ENCODE measurements around the gene KIAA1671.

Gene KIAA1671

DNA sequence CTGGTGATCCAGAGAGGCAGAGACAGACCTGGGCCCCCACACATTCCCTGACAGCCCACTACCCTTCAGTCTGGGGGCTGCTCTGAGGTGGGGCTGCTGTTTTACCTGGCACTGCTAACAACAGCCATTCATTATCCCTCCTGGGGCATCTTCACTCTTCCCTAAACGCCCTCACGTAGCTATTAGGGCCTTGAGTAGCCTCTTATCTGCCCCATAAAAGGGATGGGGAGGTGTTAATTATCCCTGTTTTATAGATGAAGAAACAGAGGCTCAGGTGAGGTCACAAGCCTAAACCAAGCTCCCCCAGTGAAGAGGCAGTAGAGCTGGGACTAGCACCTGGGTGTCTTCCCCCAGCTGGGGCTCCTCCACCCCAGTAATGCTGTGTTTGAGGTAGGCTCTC is 79.5 kb downstream of the KIAA1671 start:
- in situ Hi-C loops (cut with MboI; ENCODE audit: low sequenced_read_pairs) = no loop called here

DNA sequence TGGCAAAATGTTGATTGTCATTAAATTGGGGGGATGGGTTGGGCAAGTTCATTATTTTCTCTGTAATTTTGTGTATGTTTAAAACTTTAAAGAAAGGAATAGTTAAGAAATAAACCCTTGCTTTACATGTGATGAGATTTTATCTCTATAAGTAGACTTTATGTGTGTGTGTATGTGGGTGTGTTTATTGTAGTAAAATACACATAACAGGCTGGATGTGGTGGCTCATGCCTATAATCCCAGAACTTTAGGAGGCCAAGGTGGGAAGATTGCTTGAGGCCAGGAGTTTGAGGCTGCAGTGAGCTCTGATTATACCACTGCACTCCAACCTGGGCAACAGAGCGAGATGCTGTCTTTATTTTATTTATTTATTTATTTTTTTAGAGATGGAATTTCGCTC is 83.2 kb downstream of the KIAA1671 start:
- in situ Hi-C loops (cut with MboI; ENCODE audit: low sequenced_read_pairs) = no loop called here

DNA sequence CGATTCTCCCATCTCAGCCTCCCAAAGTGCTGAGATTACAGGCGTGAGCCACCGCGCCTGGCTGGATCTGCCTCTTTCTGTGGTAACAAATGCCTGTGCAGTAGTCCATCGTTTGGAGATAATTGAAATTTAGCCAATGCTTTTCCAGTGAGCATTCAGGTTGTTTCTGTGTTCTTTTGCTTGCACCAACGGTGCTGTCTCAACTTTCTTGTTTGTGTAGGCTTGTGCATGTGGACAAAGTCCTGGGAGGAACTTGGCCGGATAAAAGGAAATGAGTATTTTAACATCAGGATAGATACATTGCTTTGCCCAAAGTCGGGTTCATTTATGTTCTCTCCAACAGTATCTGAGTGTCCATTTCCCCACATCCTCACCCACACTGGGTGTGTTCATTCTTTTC is 85.7 kb downstream of the KIAA1671 start:
- in situ Hi-C loops (cut with MboI; ENCODE audit: low sequenced_read_pairs) = no loop called here

DNA sequence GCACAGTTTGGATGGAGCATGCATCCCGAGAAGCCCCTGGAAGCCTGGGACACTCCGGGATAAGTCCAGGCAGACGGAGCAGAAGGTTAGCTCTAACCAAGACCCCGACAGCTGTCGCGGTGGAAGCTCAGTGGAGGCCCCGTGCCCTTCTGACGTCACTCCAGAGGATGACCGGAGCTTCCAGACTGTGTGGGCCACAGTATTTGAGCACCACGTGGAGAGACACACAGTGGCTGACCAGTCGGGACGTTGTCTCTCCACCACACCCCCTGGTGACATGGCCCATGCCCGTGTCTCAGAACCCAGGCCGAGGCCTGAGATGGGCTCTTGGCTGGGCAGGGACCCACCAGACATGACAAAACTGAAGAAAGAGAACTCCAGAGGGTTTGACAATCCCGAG is 86.3 kb downstream of the KIAA1671 start:
- in situ Hi-C loops (cut with MboI; ENCODE audit: low sequenced_read_pairs) = no loop called here

DNA sequence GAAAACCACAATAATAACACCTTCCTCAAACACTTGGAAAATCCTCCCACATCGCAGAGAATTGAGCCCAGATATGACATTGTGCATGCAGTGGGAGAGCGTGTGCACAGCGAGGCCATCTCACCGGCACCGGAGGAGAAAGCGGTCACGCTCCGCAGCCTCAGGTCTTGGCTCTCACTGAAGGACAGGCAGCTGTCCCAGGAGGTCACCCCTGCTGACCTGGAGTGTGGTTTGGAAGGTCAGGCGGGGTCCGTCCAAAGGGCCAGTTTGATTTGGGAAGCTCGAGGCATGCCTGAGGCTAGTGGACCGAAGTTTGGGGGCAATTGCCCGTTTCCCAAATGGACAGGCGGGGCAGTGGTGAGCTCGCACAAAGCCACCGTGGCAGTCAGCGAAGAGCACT is 86.7 kb downstream of the KIAA1671 start:
- in situ Hi-C loops (cut with MboI; ENCODE audit: low sequenced_read_pairs) = no loop called here

DNA sequence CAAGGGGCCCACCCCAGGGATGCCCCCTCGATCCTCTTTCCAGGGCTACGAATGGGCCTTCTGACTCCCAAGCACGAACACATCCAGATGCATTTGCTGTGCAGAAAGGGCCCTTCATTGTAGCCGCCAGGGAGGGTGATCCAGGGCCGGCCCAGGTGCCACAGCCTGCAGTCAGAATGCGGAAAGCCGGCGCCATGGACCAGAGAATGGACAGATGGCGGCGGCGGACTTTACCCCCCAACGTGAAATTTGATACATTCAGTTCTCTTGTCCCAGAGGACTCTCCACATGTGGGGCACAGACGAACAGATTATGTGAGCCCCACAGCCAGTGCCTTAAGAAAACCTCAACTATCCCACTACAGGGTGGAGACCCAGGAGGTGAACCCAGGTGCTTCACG is 87.2 kb downstream of the KIAA1671 start:
- in situ Hi-C loops (cut with MboI; ENCODE audit: low sequenced_read_pairs) = no loop called here

DNA sequence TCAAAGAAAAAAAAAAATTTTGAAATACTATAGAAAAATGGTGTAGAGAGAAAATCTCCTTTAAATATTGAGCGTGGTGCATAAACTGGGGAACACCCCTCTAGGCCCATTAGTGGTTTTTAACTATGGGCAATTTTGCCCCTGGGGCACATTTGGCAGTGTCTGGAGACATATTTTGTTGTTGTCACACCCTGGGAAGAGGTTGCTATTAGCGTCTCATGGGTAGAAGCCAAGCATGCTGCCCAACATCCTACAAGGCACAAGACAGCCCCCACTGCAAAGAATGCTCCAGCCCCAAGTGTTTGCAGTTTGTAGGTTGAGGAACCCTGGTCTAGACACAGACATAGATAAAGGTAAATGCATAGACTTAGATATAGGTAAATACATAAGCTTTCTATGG is 92.6 kb downstream of the KIAA1671 start:
- in situ Hi-C loops (cut with MboI; ENCODE audit: low sequenced_read_pairs) = no loop called here

DNA sequence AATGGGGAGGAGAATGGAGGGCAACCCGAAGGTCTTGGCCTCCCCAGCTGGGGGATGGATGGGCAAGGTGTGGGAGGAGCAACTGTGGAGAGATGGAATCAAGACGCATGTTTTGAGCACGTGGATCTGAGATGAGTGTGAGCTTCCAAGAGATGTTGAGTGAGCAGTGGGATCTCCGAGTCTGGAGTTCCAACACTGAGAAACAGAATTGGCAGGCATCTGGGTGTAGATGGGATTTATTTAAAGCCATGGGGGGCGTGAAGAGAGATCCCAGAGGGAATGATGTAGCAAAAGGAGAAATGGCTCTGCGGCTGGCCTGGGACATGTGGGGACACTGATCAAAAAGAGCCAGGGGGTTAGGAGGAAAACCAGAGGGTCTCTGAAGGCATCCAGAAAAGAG is 95.6 kb downstream of the KIAA1671 start:
- in situ Hi-C loops (cut with MboI; ENCODE audit: low sequenced_read_pairs) = no loop called here

DNA sequence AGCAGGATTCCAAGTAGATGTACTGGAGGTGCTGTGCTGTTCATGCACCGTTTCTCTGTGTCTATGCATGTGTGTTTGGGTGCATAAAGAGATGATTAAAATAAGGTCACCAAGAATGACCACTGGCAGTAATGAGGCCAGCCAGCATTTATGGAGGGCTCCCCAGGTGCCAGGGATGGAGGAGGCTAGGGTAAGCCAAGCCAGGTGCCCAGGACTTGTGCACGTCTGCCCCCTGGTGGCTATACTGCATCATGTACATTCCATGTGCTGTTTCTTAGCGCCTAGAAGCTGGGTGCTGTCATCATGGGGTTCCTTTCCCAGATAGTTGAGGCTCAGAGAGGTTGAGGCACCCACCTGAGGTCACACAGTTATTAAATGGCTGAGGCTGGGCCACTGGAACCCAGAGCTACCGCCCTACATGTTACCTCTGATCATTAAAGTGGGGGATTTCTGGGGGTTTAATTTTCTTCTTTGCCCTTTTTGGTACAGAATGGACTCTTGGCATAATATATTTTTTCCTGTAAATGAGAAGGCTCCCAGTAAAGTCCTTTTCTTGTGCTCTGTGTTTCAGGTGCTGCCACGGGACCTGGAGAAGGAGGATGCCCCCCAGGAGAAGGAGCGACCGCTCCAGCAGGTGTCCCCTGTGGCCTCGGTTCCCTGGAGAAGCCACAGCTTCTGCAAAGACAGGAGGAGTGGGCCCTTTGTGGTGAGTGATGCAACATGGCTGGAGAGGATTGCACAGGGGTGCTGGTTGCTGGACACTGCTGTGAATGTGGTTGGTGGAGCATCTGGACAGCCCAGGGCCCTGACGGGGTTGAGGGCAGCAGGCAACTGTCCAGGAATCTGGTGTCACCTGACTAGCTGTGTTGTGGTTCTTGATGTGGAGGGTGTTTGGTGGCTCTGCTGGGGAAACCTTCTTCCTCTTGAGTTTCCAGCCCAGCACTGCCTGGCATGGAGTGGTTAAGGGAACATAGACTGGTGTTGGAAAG is 96.4 kb downstream of the KIAA1671 start:
- in situ Hi-C loops (cut with MboI; ENCODE audit: low sequenced_read_pairs) = no loop called here

DNA sequence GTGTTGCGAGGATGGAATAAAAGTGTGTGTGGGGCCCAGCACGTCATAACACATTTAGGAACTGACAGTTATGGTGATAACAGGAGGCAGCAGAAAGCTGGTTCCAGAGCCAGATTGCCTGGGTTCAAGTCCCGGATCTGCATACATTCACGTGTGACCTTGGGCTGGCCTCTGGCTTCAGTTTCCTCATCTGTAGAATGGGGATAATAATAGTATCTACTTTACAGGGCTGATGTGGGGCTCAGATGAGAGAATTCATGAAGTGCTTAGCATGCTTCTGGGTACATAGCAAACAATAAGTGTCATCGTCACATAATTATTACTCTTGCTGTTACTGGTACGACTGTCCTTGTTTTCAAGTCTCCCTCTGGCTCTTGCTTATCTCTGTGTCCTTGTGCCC is 97.3 kb downstream of the KIAA1671 start:
- in situ Hi-C loops (cut with MboI; ENCODE audit: low sequenced_read_pairs) = no loop called here

DNA sequence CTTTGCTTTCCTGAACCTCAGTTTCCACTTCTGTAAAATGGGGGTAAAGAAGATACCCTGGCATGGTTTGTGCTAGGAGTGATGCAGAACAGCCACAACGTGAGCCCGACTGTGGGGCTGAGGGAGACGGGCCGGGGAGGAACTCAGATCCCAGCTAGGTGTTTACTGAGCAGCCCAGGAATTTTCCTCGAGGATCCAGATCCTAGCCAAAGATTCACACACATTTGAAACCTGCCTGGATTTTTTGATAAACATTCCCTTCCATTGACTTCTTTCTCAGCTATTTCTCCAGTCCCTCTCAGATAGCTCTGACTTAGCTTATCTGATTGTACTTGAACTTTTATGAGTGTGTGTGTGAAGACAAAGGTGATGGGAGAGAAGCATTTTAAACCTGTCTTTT is 98.0 kb downstream of the KIAA1671 start:
- in situ Hi-C loops (cut with MboI; ENCODE audit: low sequenced_read_pairs) = no loop called here

DNA sequence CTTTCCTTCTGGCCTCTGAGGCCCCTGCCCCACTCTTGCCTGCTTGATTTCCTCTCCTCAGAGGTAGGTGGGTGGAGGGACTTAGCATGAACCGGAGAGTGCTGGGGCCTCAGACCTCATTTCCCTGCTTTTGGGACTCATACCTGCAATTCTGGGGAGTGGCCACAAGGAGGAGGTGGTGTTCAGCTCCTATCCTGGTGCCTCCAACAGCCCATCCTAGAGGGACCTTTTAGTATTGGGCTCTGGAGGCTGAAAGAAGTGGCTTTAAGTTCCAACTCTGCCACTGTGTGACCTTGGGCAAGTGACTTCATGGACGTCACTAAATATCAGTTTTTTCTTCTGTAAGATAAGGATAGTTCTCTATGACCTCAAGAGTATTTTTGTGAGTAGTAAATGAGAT is 98.6 kb downstream of the KIAA1671 start:
- in situ Hi-C loops (cut with MboI; ENCODE audit: low sequenced_read_pairs) = no loop called here

DNA sequence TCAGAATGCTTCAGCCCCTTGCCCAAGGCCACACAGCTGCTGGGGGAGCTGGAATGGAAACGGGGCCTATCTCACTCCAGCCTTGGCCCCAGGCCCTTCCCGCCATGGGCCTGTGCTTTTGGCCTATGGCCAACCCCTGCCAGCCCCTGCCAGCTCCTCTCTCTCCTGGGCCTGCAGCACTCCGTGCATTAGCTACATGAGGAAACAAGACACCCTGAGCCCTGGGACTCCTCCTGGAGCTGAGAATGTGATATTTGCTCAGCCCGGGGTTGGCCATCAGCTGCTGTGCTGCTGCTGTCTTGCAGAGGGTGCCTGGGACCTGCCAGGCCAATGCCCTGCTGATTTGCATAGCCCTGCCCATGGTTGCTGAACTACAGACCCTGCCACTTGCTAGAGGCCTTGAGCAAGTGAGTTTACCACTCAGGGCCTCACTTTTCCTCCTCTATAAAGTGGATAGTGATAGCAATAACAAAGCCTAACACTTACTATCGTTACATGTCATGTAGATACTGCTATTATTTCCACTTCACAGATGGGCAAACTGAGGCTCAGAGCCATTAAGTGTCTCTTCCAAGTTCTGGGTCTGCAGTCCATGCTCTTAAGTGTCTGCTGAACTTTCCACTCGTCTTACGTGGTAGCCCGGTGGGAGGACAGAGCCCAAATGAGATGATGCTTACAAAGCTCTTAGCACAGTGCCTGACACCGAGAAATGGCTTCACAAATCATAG is 99.6 kb downstream of the KIAA1671 start:
- in situ Hi-C loops (cut with MboI; ENCODE audit: low sequenced_read_pairs) = no loop called here

DNA sequence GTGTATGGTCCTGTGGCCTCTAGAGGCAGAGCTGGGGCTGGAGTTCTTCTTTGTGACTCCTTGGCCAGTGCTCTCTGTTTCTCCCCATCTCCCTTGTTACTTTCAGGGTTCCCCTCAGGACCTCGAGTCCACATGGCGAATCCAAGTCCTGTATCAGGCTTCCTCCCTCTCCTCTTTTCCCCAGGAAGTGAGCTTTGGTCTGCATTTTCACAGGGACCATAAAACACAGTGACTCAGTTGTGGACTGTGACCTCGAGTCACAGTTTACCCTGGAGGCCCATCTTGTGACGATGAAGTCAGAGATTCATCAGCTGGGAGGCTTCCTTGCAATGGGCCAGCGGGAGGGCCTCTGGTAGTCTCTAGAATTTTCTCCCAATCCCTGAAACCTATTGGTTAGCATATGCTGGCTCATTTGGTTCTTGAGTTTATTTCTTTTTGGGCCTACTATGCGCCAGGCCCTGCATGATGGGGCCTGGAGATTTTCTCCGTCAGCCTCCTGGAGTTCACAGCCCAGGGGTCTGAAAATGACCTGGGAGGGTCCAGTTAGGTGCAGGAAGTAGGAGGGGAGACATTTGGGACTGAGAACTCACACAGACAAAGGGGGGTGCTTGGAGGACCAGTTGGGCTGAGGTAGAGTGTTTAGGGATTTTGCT is 100.8 kb downstream of the KIAA1671 start:
- in situ Hi-C loops (cut with MboI; ENCODE audit: low sequenced_read_pairs) = no loop called here

DNA sequence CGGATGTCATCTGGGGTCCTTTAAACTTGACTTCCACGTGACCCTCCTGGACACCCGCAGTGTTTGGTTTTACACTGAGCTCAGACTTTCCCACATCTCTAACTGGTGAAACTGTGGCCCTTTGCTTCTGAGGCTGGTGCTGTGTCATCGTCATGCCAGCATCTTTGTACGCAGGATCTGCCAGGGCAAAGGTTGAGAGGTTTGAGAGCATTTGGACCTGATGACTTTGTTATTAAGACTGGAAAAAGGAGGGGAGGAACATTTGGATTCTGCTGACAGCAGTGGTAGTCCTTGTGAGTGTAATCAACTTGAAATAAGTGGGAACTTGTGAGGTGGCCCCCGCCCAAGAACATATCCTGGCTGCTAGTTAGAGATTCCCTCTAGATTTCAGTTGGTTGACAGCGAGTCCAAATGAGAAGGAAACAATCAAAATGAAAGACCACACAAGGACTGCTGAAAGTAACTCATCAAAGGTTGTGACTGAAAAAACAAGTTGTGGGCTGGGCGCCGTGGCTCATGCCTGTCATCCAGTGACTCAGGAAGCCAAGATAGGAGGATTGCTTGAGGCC is 102.5 kb downstream of the KIAA1671 start:
- in situ Hi-C loops (cut with MboI; ENCODE audit: low sequenced_read_pairs) = no loop called here

DNA sequence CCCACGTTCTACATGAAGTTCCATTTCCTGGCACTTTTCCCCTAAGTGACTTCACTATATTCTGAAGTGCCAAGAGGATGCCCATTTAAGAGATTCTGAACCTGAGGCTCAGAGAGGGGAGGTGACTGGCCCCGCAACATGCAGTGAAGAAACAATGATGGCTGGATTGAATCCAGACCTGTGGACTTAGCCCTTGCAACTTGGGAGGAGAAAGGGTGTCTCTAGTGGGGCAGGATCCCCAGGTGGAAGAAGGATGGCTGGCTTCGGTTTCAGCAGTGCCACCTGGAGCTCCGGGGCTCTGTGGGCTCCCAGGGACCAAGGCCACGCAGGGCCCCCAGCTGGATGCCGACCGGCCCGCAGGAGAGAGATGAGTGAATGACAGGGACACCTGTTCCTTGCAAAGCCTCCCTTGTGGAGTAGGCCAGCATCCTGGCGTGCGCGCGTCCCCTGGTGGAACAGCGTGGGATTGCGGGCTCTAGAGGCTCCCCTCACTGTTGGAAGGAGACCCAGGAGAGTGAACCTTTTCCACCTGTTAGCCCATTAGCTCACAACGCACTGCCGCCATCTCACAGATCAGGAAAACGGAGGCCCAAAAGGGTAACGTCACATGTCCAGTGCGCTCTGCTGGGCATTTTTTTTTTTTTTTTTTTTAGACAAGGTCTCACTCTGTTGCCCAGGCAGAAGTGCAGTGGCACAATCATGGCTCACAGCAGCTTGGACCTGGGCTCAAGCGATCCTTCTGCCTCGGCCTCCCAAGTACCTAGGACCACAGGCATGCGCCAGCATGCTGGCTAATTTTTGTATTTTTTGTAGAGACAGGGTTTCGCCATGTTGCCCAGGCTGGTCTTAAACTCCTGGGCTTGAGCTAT is 104.7 kb downstream of the KIAA1671 start:
- in situ Hi-C loops (cut with MboI; ENCODE audit: low sequenced_read_pairs) = no loop called here

DNA sequence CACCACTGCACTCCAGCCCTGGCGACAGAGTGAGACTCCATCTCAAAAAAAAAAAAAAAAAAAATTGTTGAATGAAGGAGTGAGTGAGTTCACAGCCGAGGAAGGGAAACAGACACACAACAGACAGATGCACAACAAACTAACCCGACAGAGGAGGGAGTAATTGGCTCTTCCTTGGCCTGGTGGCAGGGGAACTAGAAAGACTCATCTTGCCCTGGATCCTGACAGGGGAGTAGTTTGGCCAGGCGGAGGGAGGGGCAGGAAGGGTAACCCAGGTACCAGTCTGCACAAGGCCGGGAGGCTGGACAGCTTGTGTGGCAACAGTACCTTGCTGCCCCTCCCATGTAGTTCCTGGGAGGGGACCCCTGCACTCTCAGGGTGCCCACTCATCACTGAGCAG is 106.9 kb downstream of the KIAA1671 start:
- in situ Hi-C loops (cut with MboI; ENCODE audit: low sequenced_read_pairs) = no loop called here

DNA sequence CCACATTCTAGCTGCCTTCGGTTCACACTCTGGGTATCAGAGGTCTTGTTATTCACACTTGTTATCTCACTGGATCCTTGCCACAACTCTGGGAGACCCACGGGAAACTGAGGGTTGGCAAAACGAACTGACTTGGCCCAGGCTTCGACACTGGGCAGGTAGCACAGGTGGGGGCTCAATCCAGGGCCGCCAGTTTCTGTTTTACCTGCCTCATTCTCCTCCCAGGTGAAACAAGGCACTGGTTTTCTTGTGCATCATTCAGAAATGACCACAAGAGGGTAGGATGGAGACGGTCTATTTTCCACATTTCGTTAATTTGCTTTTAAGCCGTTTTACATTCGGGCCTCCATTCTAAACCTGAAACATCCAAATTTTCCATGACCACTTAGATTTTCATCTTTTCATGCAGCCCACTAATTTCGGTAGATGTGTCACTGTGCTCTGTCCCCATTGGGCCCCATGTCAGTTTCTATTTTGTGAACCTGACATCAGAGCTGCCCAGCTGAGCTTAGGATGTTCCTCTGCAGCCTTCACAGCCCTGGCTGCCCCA is 108.1 kb downstream of the KIAA1671 start:
- in situ Hi-C loops (cut with MboI; ENCODE audit: low sequenced_read_pairs) = no loop called here

DNA sequence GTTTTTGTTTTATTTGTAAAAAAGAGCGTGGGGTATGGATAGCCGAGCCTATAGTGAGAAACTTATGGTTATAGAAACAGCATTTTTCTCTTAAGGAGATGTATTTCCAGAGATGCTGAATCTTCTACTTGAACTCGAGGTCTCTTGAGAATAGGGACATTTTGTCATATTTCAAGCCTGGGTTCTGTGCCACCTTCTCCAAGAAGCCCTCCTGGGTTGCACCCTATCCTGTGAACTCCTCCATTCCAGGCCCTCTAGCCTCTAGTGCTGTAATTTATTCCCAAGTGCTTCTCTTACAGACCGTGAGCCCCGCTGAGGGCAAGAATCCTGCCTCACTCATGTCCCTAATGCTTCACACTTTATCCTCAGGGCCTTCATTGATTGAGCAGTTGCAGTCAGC is 108.6 kb downstream of the KIAA1671 start:
- in situ Hi-C loops (cut with MboI; ENCODE audit: low sequenced_read_pairs) = no loop called here

All from hTERT RPE-1 (cell line).